Dermis microvascular lymphatic vessel endothelial cell (primary cell): ENCODE data around the gene CLSTN1. TPM values are rescaled to one million over a fixed set of nuclear protein-coding genes. Genes with fewer than 3 reads are reported as not detected.
"Not testable (repeated sequence)": the region's sequence is repeated elsewhere in the genome, so short reads cannot be mapped to it uniquely, and the experiment has no call there.

Experiments used
- DNase-seq, 2 donors: peaks; one replicate each; pipeline versions ENCODE4 v3.0.0 to v3.0.0-alpha.2; 2010; ENCODE audit warnings: low read depth in 2 of 2
- total RNA-seq: library from RNA; depleted of rRNA; stranded (reverse); fragments of >200 nt; gene quantifications from 2 replicates; pipeline ENCODE4 v1.2.1, GENCODE V29; 2014

Gene CLSTN1
- total RNA-seq, 1 donor from 2014 or later: 43.8 TPM

- no peak for DNase-seq
These were observed 2.9 kb upstream of the CLSTN1 start for GRCh38 chr1:9826616-9827015.

- DNase-seq: no peak
These were observed 2.3 kb upstream of the CLSTN1 start for GRCh38 chr1:9826087-9826486.

- peak in 1 of 2 donors; percentile 57 for DNase-seq
These were observed 1.6 kb upstream of the CLSTN1 start for GRCh38 chr1:9825093-9826074.

GRCh38 chr1:9824702-9825089 is 931 bp upstream of the CLSTN1 start:
- no peak for DNase-seq

- no peak for DNase-seq
These were observed 147 bp downstream of the CLSTN1 start for GRCh38 chr1:9823693-9823942.

GRCh38 chr1:9822897-9823692 is 670 bp downstream of the CLSTN1 start:
- peak in 1 of 2 donors; percentile 13 for DNase-seq

GRCh38 chr1:9822490-9822889 is 1.3 kb downstream of the CLSTN1 start:
- DNase-seq: no peak

GRCh38 chr1:9821710-9822109 is 2.1 kb downstream of the CLSTN1 start:
- no peak for DNase-seq

- no peak for DNase-seq
These were observed 3.2 kb downstream of the CLSTN1 start for GRCh38 chr1:9820521-9820920.

- no peak for DNase-seq
These were observed 6.0 kb downstream of the CLSTN1 start for GRCh38 chr1:9817734-9818133.

- DNase-seq: no peak
These were observed 7.6 kb downstream of the CLSTN1 start for GRCh38 chr1:9816199-9816598.

GRCh38 chr1:9815150-9815549 is 8.6 kb downstream of the CLSTN1 start:
- no peak for DNase-seq

GRCh38 chr1:9814619-9815018 is 9.1 kb downstream of the CLSTN1 start:
- no peak for DNase-seq

GRCh38 chr1:9811239-9811966 is 12.4 kb downstream of the CLSTN1 start:
- no peak for DNase-seq

- no peak for DNase-seq
These were observed 14.7 kb downstream of the CLSTN1 start for GRCh38 chr1:9809100-9809510.

GRCh38 chr1:9808459-9808858 is 15.3 kb downstream of the CLSTN1 start:
- no peak for DNase-seq

GRCh38 chr1:9807541-9807940 is 16.2 kb downstream of the CLSTN1 start:
- DNase-seq: no peak

- not testable (repeated sequence) for DNase-seq
These were observed 17.8 kb downstream of the CLSTN1 start for GRCh38 chr1:9805972-9806371.

GRCh38 chr1:9805006-9805508 is 18.7 kb downstream of the CLSTN1 start:
- DNase-seq: no peak

- not testable (repeated sequence) for DNase-seq
These were observed 20.5 kb downstream of the CLSTN1 start for GRCh38 chr1:9803003-9803918.

- DNase-seq: no peak
These were observed 21.9 kb downstream of the CLSTN1 start for GRCh38 chr1:9801909-9802308.
